ENCODE measurements around the gene COL24A1. TPM values are rescaled to one million over a fixed set of nuclear protein-coding genes. Genes with fewer than 3 reads are reported as not detected.

Gene COL24A1
- total and polyA plus RNA-seq, 2 of the 13 experiments (the other 11 are each of a cell fraction or from before 2014, with no cell fraction given): 0.04 to 0.13 TPM

DNA sequence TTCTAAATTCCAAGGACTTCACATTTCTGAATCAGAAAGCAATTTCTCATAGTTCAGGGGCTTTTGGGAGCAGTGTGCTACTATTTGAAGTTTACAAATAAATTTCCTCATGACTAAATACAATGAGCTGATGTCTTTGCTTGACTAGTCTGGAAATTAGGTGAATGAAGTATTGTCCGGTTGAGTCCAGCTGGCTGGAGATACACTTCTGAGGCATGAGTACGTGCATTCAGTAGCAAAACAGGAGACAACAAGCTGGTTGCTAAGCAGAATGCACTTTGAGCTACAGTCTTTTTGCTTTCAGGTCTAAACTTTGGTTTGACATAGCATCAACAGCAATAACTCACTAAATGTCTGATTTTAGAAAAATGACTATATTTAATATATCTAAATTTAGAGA, 475.5 kb downstream of the COL24A1 start (continued):
- TF ChIP-seq, protein P1, sequence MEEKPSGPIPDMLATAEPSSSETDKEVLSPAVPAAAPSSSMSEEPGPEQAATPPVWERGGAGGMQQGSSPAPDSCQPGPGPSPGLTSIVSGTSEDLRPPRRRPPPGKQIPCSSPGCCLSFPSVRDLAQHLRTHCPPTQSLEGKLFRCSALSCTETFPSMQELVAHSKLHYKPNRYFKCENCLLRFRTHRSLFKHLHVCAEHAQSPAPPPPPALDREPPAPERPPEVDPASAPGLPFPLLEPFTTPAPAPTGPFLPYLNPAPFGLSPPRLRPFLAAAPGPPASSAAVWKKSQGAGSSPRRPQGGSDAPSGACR (CRISPR knock-in tag; IDR thresholded peaks at IDR 0.05): no peak
- no peak for TF ChIP-seq PHF8 (CRISPR knock-in tag; IDR thresholded peaks at IDR 0.05)
- TF ChIP-seq NFE2 (CRISPR knock-in tag; IDR thresholded peaks at IDR 0.05): no peak
- TF ChIP-seq ZNF75D (CRISPR knock-in tag; IDR thresholded peaks at IDR 0.05; ENCODE audit: borderline replicate concordance): no peak
- TF ChIP-seq ZBTB7A (CRISPR knock-in tag; IDR thresholded peaks at IDR 0.05): no peak
- no peak for TF ChIP-seq ZMYM4 (CRISPR knock-in tag; IDR thresholded peaks at IDR 0.05)
- no peak for TF ChIP-seq ZNF407 (CRISPR knock-in tag; IDR thresholded peaks at IDR 0.05; ENCODE audit: not compliant biosample characterization)
- TF ChIP-seq ZNF12 (CRISPR knock-in tag; IDR thresholded peaks at IDR 0.05): no peak
- no peak for TF ChIP-seq CREBL2 (CRISPR knock-in tag; IDR thresholded peaks at IDR 0.05; ENCODE audit: borderline replicate concordance)
- TF ChIP-seq ZBTB26 (CRISPR knock-in tag; IDR thresholded peaks at IDR 0.05; ENCODE audit: borderline replicate concordance): no peak
- peak; percentile 85 for TF ChIP-seq ZNF614 (CRISPR knock-in tag; IDR thresholded peaks at IDR 0.05; ENCODE audit: borderline replicate concordance)
- TF ChIP-seq CREM (IDR thresholded peaks at IDR 0.05): peak; percentile 55
- no peak for TF ChIP-seq CREM (CRISPR knock-in tag; IDR thresholded peaks at IDR 0.05)
- TF ChIP-seq TBX2 (CRISPR knock-in tag; IDR thresholded peaks at IDR 0.05; ENCODE audit: borderline replicate concordance): peak; percentile 62; the same call in 1 of the 2 replicates
- peak; percentile 29; the same call in 1 of the 2 replicates for TF ChIP-seq ZNF441 (CRISPR knock-in tag; IDR thresholded peaks at IDR 0.05; ENCODE audit: borderline replicate concordance)
- TF ChIP-seq ARNT (IDR thresholded peaks at IDR 0.05): no peak
- no peak for TF ChIP-seq NR2F2 (IDR thresholded peaks at IDR 0.05; ENCODE audit: borderline replicate concordance, low read depth)
- TF ChIP-seq FOXK1 (CRISPR knock-in tag; IDR thresholded peaks at IDR 0.05; ENCODE audit: borderline replicate concordance, low read depth): peak; percentile 61; the same call in 1 of the 2 replicates
- TF ChIP-seq, protein P2, sequence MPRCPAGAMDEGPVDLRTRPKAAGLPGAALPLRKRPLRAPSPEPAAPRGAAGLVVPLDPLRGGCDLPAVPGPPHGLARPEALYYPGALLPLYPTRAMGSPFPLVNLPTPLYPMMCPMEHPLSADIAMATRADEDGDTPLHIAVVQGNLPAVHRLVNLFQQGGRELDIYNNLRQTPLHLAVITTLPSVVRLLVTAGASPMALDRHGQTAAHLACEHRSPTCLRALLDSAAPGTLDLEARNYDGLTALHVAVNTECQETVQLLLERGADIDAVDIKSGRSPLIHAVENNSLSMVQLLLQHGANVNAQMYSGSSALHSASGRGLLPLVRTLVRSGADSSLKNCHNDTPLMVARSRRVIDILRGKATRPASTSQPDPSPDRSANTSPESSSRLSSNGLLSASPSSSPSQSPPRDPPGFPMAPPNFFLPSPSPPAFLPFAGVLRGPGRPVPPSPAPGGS (CRISPR knock-in tag; IDR thresholded peaks at IDR 0.05): no peak
- TF ChIP-seq SETDB1 (CRISPR knock-in tag; IDR thresholded peaks at IDR 0.05; ENCODE audit: borderline replicate concordance): no peak
- TF ChIP-seq NFRKB (IDR thresholded peaks at IDR 0.05): no peak
